CD4-positive, alpha-beta T cell treated with Interleukin-12 subunit alpha and Interleukin-12 subunit beta, for 1 hour (primary cell): ENCODE data around the gene TTYH1.
"Not testable (repeated sequence)": the region's sequence is repeated elsewhere in the genome, so short reads cannot be mapped to it uniquely, and the experiment has no call there.

ENCODE experiments used
- DNase-seq: peaks from one replicate; pipeline ENCODE4 v3.0.0-alpha.2; 2020

The TTYH1 gene

GRCh38 chr19:54461613-54462012 is 46.3 kb downstream of the TTYH1 start:
- no peak for DNase-seq

- no peak for DNase-seq
These were observed 46.9 kb downstream of the TTYH1 start for GRCh38 chr19:54462047-54462654.

- DNase-seq: peak; percentile 69
These were observed 47.6 kb downstream of the TTYH1 start for GRCh38 chr19:54462655-54463530.

GRCh38 chr19:54463531-54464043 is 48.3 kb downstream of the TTYH1 start, which contains the start of gene LENG9:
Gene LENG9 (minus strand): TSS chr19:54463778. CDS start chr19:54463526, 252 bp downstream.
- peak; percentile 96 for DNase-seq

GRCh38 chr19:54464044-54464629 is 48.9 kb downstream of the TTYH1 start:
- peak; percentile 90 for DNase-seq

GRCh38 chr19:54464630-54465425 is 49.6 kb downstream of the TTYH1 start:
- peak; percentile 76 for DNase-seq

GRCh38 chr19:54465426-54466109 is 50.3 kb downstream of the TTYH1 start:
- DNase-seq: no peak

GRCh38 chr19:54466110-54466480 is 50.8 kb downstream of the TTYH1 start:
- DNase-seq: not testable (repeated sequence)

- DNase-seq: no peak
These were observed 54.3 kb downstream of the TTYH1 start for GRCh38 chr19:54469496-54469934.

GRCh38 chr19:54470276-54470887 is 55.1 kb downstream of the TTYH1 start:
- DNase-seq: no peak

- DNase-seq: no peak
These were observed 55.9 kb downstream of the TTYH1 start for GRCh38 chr19:54470991-54471782.

GRCh38 chr19:54473071-54473891 is 58.0 kb downstream of the TTYH1 start, which contains the start of gene CDC42EP5:
Gene CDC42EP5 (minus strand): TSS chr19:54473296. CDS start chr19:54465547, 7,749 bp downstream.
- DNase-seq: no peak

GRCh38 chr19:54473892-54474372 is 58.7 kb downstream of the TTYH1 start:
- no peak for DNase-seq

- DNase-seq: no peak
These were observed 60.4 kb downstream of the TTYH1 start for GRCh38 chr19:54475706-54476105.

GRCh38 chr19:54477650-54478049 is 62.4 kb downstream of the TTYH1 start:
- DNase-seq: no peak

GRCh38 chr19:54478677-54479266 is 63.5 kb downstream of the TTYH1 start:
- DNase-seq: peak; percentile 36

- DNase-seq: no peak
These were observed 64.8 kb downstream of the TTYH1 start for GRCh38 chr19:54480051-54480450.

GRCh38 chr19:54481326-54481930 is 66.2 kb downstream of the TTYH1 start:
- peak; percentile 52 for DNase-seq

GRCh38 chr19:54482889-54483288 is 67.6 kb downstream of the TTYH1 start:
- DNase-seq: no peak
